HepG2 (cell line): ENCODE measurements around the gene STEAP2. TPM values are rescaled to one million over a fixed set of nuclear protein-coding genes. Genes with fewer than 3 reads are reported as not detected.

Source experiments
- ATAC-seq: fragments of 200-7000 bp; cut with Tn5 transposase; 3 replicates; pipeline ENCODE4 v1.9.1; 2020; ENCODE audit warnings: mild to moderate bottlenecking, moderate library complexity
- BruUV-seq: library from RNA; stranded (reverse); fragments of 400-500 nt; replicated peaks from 2 replicates; lab custom pipeline; 2021; lab: Mats Ljungman, UMichigan
- CTCF ChIA-PET: fragments of 300-600 bp; formaldehyde crosslinking; extraction: SDS; loops from one replicate; lab custom pipeline; 2021; ENCODE audit warnings: low total read pairs, inconsistent platforms, low intra/inter-chr PET ratio; lab: Yijun Ruan, JAX
- POLR2A ChIA-PET: fragments of 350-600 bp; sonication (Branson Sonifier 250); formaldehyde crosslinking; loops from one replicate; lab custom pipeline; 2020; ENCODE audit warnings: antibody characterized with exemption, inconsistent platforms; lab: Yijun Ruan, JAX
- DNase-seq: peaks from one replicate; pipeline ENCODE4 v3.0.0-alpha.2; 2015; ENCODE audit warnings: low spot score
- FAIRE-seq: peaks from 3 replicates; lab custom pipeline; 2011; peaks lifted over from hg19 to GRCh38; lab: Jason Lieb, UNC
- H2AFZ ChIP-seq: one replicate; pipeline ENCODE4 v1.6.1; 2011; ENCODE audit warnings: low read length, inconsistent platforms
- H3K27ac ChIP-seq: fragments of 300-600 bp; 3 replicates; pipeline ENCODE4 v1.8.0; 2011; ENCODE audit warnings: mixed run types, mild to moderate bottlenecking, mixed read lengths, low read length, inconsistent platforms; ENCODE audit not compliant: insufficient read depth; ENCODE audit errors: extremely low read length
- H3K27me3 ChIP-seq, 2 experiments: fragments of 200-600 bp in 1 of 2; 2 replicates in 1 of 2; 3 replicates in 1 of 2; pipeline versions ENCODE4 v1.6.0 to v1.8.0; 2011; ENCODE audit warnings: low read length in 2 of 2, mild to moderate bottlenecking in 2 of 2, moderate library complexity in 2 of 2, inconsistent platforms in 1 of 2; ENCODE audit not compliant: insufficient read depth in 2 of 2, control insufficient read depth in 1 of 2
- H3K36me3 ChIP-seq, 2 experiments: fragments of 200-600 bp in 1 of 2; replicated peaks in 1 of 2; 2 replicates in 1 of 2; 3 replicates in 1 of 2; pipeline versions ENCODE4 v1.5.1 to v1.8.0; 2011; ENCODE audit warnings: low read length in 2 of 2, inconsistent platforms in 1 of 2; ENCODE audit not compliant: insufficient read depth in 2 of 2, control insufficient read depth in 1 of 2
- H3K4me1 ChIP-seq: 2 replicates; pipeline ENCODE4 v1.5.1; 2012; ENCODE audit warnings: low read length, inconsistent platforms; ENCODE audit not compliant: insufficient read depth
- H3K4me2 ChIP-seq: 2 replicates; pipeline ENCODE4 v1.6.0; 2011; ENCODE audit warnings: low read depth, low read length, inconsistent platforms
- H3K4me3 ChIP-seq, 3 experiments: fragments of 200-600 bp in 1 of 3; sonication (generic), shearing (Covaris generic) in 1 of 3; replicated peaks in 1 of 3; 2 replicates each; pipeline ENCODE4 v1.5.1; 2011 to 2016; ENCODE audit warnings: low read length in 3 of 3, inconsistent platforms in 2 of 3, low read depth in 2 of 3, mild to moderate bottlenecking in 2 of 3, control low read depth in 1 of 3, mixed read lengths in 1 of 3; ENCODE audit not compliant: insufficient read depth in 1 of 3
- H3K79me2 ChIP-seq: one replicate; pipeline ENCODE4 v1.6.1; 2011; ENCODE audit warnings: low read length, inconsistent platforms; ENCODE audit not compliant: insufficient read depth
- H3K9ac ChIP-seq: 2 replicates; pipeline ENCODE4 v1.6.0; 2011; ENCODE audit warnings: mild to moderate bottlenecking, low read depth, low read length, inconsistent platforms; ENCODE audit not compliant: insufficient read depth
- H3K9me3 ChIP-seq: 2 replicates; pipeline ENCODE4 v1.5.1; 2012; ENCODE audit warnings: mild to moderate bottlenecking, low read length
- H4K20me1 ChIP-seq: 2 replicates; pipeline ENCODE4 v1.6.0; 2011; ENCODE audit warnings: inconsistent platforms, mild to moderate bottlenecking, low read length, moderate library complexity; ENCODE audit not compliant: insufficient read depth
- HES4 ChIP-seq: sonication (generic); formaldehyde crosslinking; IDR thresholded peaks from 2 replicates; pipeline ENCODE4 v1.9.0; 2021; ENCODE audit warnings: mild to moderate bottlenecking, missing genetic modification reagents, borderline replicate concordance
- MTA3 ChIP-seq: sonication (generic); formaldehyde crosslinking; IDR thresholded peaks from 2 replicates; pipeline ENCODE4 v1.4.0; 2020; ENCODE audit warnings: missing genetic modification reagents
- PCBP2 ChIP-seq: fragments of 200-400 bp; formaldehyde crosslinking; optimal IDR thresholded peaks from 2 replicates; pipeline ENCODE3; 2018; ENCODE audit warnings: low read length, low read depth; ENCODE audit not compliant: poor library complexity, severe bottlenecking
- PRPF4 ChIP-seq: fragments of 200-400 bp; formaldehyde crosslinking; IDR thresholded peaks from 2 replicates; pipeline ENCODE4 v1.6.1; 2016; ENCODE audit warnings: low read length, low read depth; ENCODE audit not compliant: poor library complexity, severe bottlenecking
- SMARCC2 ChIP-seq: fragments of 450-650 bp; IDR thresholded peaks from 2 replicates; pipeline ENCODE4 v1.6.1; 2017; ENCODE audit warnings: antibody characterized with exemption, mild to moderate bottlenecking
- SP1 ChIP-seq, 2 experiments: fragments of 450-650 bp in 1 of 2; sonication (generic) in 1 of 2; formaldehyde crosslinking in 1 of 2; IDR thresholded peaks; 2 replicates each; pipeline versions ENCODE4 v1.4.0 to v1.6.1; 2016 to 2020; ENCODE audit warnings: missing genetic modification reagents in 1 of 2
- SRSF9 ChIP-seq: fragments of 200-400 bp; formaldehyde crosslinking; IDR thresholded peaks from 2 replicates; pipeline ENCODE4 v1.6.1; 2018; ENCODE audit warnings: borderline replicate concordance, mild to moderate bottlenecking, low read depth, low read length; ENCODE audit not compliant: insufficient read depth, poor library complexity, severe bottlenecking
- ZMYM4 ChIP-seq: sonication (generic); formaldehyde crosslinking; IDR thresholded peaks from 2 replicates; pipeline ENCODE4 v1.8.1; 2023; ENCODE audit warnings: mild to moderate bottlenecking, missing genetic modification reagents
- ZSCAN5A ChIP-seq: sonication (generic); formaldehyde crosslinking; IDR thresholded peaks from 2 replicates; pipeline ENCODE4 v1.8.0; 2022; ENCODE audit warnings: mild to moderate bottlenecking, missing genetic modification reagents, borderline replicate concordance
- WGBS: methylation state at CpG from one replicate; pipeline ENCODE4 v1.1.6; 2017; ENCODE audit warnings: low lambda C conversion rate; 5-methylcytosine and 5-hydroxymethylcytosine counted together
- in situ Hi-C: cut with HindIII; loops from 2 replicates; pipeline ENCODE4 v1.10.0; 2017; ENCODE audit warnings: low pct_unique_long_range_greater_than_20kb; ENCODE audit not compliant: extremely low pct_ligation_motif_present
- intact Hi-C: fragments of 100-400 bp; cut with micrococcal nuclease; formaldehyde crosslinking; loops from one replicate; pipeline ENCODE4 v1.10.0; 2022; ENCODE audit not compliant: unreplicated experiment
- polyA plus RNA-seq, 8 experiments: library from polyadenylated mRNA; depleted of rRNA in 3 of 8; stranded (reverse) in 7 of 8; unstranded in 1 of 8; fragments of >200 nt; fragmentation: Illumina TruSeq in 4 of 8; extraction: Trizol in 4 of 8; gene quantifications; 2 replicates each; pipeline versions ENCODE4 v1.2.1 to v1.2.3, GENCODE V29; 2011 to 2016; ENCODE audit warnings: low read depth in 4 of 8, missing spikeins in 1 of 8, mixed read lengths in 1 of 8; ENCODE audit not compliant: insufficient read depth in 1 of 8
- total RNA-seq, 5 experiments: library from RNA; depleted of rRNA; stranded (reverse); fragments of >200 nt; fragmentation: Illumina TruSeq; extraction: Trizol; gene quantifications; 2 replicates each; pipeline ENCODE4 v1.2.3, GENCODE V29; 2016; ENCODE audit warnings: low read depth in 1 of 5
- TF ChIP-seq, protein P1 (sequence below): sonication (generic); formaldehyde crosslinking; IDR thresholded peaks from 2 replicates; pipeline ENCODE4 v1.4.0; 2020; ENCODE audit warnings: missing genetic modification reagents, mild to moderate bottlenecking, borderline replicate concordance

STEAP2 gene
- total and polyA plus RNA-seq, 2 of the 13 experiments (the other 11 are each of a cell fraction or from before 2014, with no cell fraction given) = 4.3 to 4.4 TPM

GRCh38 chr7:90239625-90240228 lies 28.2 kb downstream of the STEAP2 start:
- Histone ChIP-seq H2AFZ (no peak overlapping the region), H4K20me1 (no peaks in the 10 kb centered on the region), H3K4me1 (peaks cover 18% of the 10 kb centered on the region), H3K9me3 (no peaks in the 10 kb centered on the region), H3K27ac (no peak overlapping the region), H3K36me3 (no peaks in the 10 kb centered on the region), H3K27me3 (no peaks in the 10 kb centered on the region), H3K9ac (no peak overlapping the region), H3K4me3 (no peak overlapping the region), H3K79me2 (no peaks in the 10 kb centered on the region), H3K4me2 (no peak overlapping the region)
- FAIRE-seq (no peak), ATAC-seq (no peak), DNase-seq (no peak)
- WGBS = 77% methylated on average over 9 of the region's 9 CpGs
- ChIA-PET POLR2A (no interaction called here), CTCF (no interaction called here)
- in situ Hi-C loops (no loop called here), intact Hi-C loops (loop anchor here (5.0 kb wide), 1 partner anchor 38 kb away; no protein-coding TSS in a partner anchor)
- TF ChIP-seq, protein P1, sequence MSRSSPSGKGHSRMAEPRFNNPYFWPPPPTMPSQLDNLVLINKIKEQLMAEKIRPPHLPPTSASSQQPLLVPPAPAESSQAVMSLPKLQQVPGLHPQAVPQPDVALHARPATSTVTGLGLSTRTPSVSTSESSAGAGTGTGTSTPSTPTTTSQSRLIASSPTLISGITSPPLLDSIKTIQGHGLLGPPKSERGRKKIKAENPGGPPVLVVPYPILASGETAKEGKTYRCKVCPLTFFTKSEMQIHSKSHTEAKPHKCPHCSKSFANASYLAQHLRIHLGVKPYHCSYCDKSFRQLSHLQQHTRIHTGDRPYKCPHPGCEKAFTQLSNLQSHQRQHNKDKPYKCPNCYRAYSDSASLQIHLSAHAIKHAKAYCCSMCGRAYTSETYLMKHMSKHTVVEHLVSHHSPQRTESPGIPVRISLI (CRISPR knock-in tag) = no peak
- TF ChIP-seq PCBP2 (no peak), SRSF9 (no peak), SMARCC2 (no peak), ZSCAN5A (CRISPR knock-in tag) (no peak), HES4 (CRISPR knock-in tag) (no peak), SP1 (IDR thresholded peaks at IDR 0.05) (no peak), SP1 (CRISPR knock-in tag; IDR thresholded peaks at IDR 0.05) (no peak), PRPF4 (no peak), MTA3 (no peak), ZMYM4 (CRISPR knock-in tag) (no peak)
- no TSS peak for BruUV-seq
